CD1c-positive myeloid dendritic cell (primary cell): ENCODE results near the gene G6PC2.

ENCODE experiments used
- DNase-seq: peaks from one replicate; pipeline ENCODE4 v3.0.0-alpha.2; 2016; ENCODE audit errors: extremely low spot score

The G6PC2 gene

GRCh38 chr2:168945508-168945907, 44.4 kb downstream of the G6PC2 start:
- no peak for DNase-seq

- DNase-seq, result peak; percentile 26
These were observed 47.6 kb downstream of the G6PC2 start for GRCh38 chr2:168948621-168949212.

GRCh38 chr2:168949324-168949723, 48.2 kb downstream of the G6PC2 start:
- no peak for DNase-seq

GRCh38 chr2:168951871-168952270, 50.8 kb downstream of the G6PC2 start:
- DNase-seq, result no peak

GRCh38 chr2:168952424-168952823, 51.3 kb downstream of the G6PC2 start:
- DNase-seq, result no peak

- DNase-seq, result no peak
These were observed 53.2 kb downstream of the G6PC2 start for GRCh38 chr2:168954256-168954655.

GRCh38 chr2:168955321-168955720, 54.2 kb downstream of the G6PC2 start:
- no peak for DNase-seq

GRCh38 chr2:168956392-168956791, 55.3 kb downstream of the G6PC2 start:
- no peak for DNase-seq
